HepG2 (cell line): ENCODE data around the gene SNRNP200. TPM values are rescaled to one million over a fixed set of nuclear protein-coding genes. Genes with fewer than 3 reads are reported as not detected.

Experiments used
- ATAC-seq: fragments of 200-7000 bp; cut with Tn5 transposase; 3 replicates; pipeline ENCODE4 v1.9.1; 2020; ENCODE audit warnings: mild to moderate bottlenecking, moderate library complexity
- BruUV-seq: library from RNA; stranded (reverse); fragments of 400-500 nt; replicated peaks from 2 replicates; lab custom pipeline; 2021; lab: Mats Ljungman, UMichigan
- CTCF ChIA-PET: fragments of 300-600 bp; formaldehyde crosslinking; extraction: SDS; loops from one replicate; lab custom pipeline; 2021; ENCODE audit warnings: low total read pairs, inconsistent platforms, low intra/inter-chr PET ratio; lab: Yijun Ruan, JAX
- POLR2A ChIA-PET: fragments of 350-600 bp; sonication (Branson Sonifier 250); formaldehyde crosslinking; loops from one replicate; lab custom pipeline; 2020; ENCODE audit warnings: antibody characterized with exemption, inconsistent platforms; lab: Yijun Ruan, JAX
- DNase-seq: peaks from one replicate; pipeline ENCODE4 v3.0.0-alpha.2; 2015; ENCODE audit warnings: low spot score
- FAIRE-seq: peaks from 3 replicates; lab custom pipeline; 2011; peaks lifted over from hg19 to GRCh38; lab: Jason Lieb, UNC
- H2AFZ ChIP-seq: one replicate; pipeline ENCODE4 v1.6.1; 2011; ENCODE audit warnings: low read length, inconsistent platforms
- H3K27ac ChIP-seq: fragments of 300-600 bp; 3 replicates; pipeline ENCODE4 v1.8.0; 2011; ENCODE audit warnings: mixed run types, mild to moderate bottlenecking, mixed read lengths, low read length, inconsistent platforms; ENCODE audit not compliant: insufficient read depth; ENCODE audit errors: extremely low read length
- H3K27me3 ChIP-seq, 2 experiments: fragments of 200-600 bp in 1 of 2; 2 replicates in 1 of 2; 3 replicates in 1 of 2; pipeline versions ENCODE4 v1.6.0 to v1.8.0; 2011; ENCODE audit warnings: low read length in 2 of 2, mild to moderate bottlenecking in 2 of 2, moderate library complexity in 2 of 2, inconsistent platforms in 1 of 2; ENCODE audit not compliant: insufficient read depth in 2 of 2, control insufficient read depth in 1 of 2
- H3K36me3 ChIP-seq, 2 experiments: fragments of 200-600 bp in 1 of 2; replicated peaks in 1 of 2; 2 replicates in 1 of 2; 3 replicates in 1 of 2; pipeline versions ENCODE4 v1.5.1 to v1.8.0; 2011; ENCODE audit warnings: low read length in 2 of 2, inconsistent platforms in 1 of 2; ENCODE audit not compliant: insufficient read depth in 2 of 2, control insufficient read depth in 1 of 2
- H3K4me1 ChIP-seq: 2 replicates; pipeline ENCODE4 v1.5.1; 2012; ENCODE audit warnings: low read length, inconsistent platforms; ENCODE audit not compliant: insufficient read depth
- H3K4me2 ChIP-seq: 2 replicates; pipeline ENCODE4 v1.6.0; 2011; ENCODE audit warnings: low read depth, low read length, inconsistent platforms
- H3K4me3 ChIP-seq, 3 experiments: fragments of 200-600 bp in 1 of 3; sonication (generic), shearing (Covaris generic) in 1 of 3; replicated peaks in 1 of 3; 2 replicates each; pipeline ENCODE4 v1.5.1; 2011 to 2016; ENCODE audit warnings: low read length in 3 of 3, inconsistent platforms in 2 of 3, low read depth in 2 of 3, mild to moderate bottlenecking in 2 of 3, control low read depth in 1 of 3, mixed read lengths in 1 of 3; ENCODE audit not compliant: insufficient read depth in 1 of 3
- H3K79me2 ChIP-seq: one replicate; pipeline ENCODE4 v1.6.1; 2011; ENCODE audit warnings: low read length, inconsistent platforms; ENCODE audit not compliant: insufficient read depth
- H3K9ac ChIP-seq: 2 replicates; pipeline ENCODE4 v1.6.0; 2011; ENCODE audit warnings: mild to moderate bottlenecking, low read depth, low read length, inconsistent platforms; ENCODE audit not compliant: insufficient read depth
- H3K9me3 ChIP-seq: 2 replicates; pipeline ENCODE4 v1.5.1; 2012; ENCODE audit warnings: mild to moderate bottlenecking, low read length
- H4K20me1 ChIP-seq: 2 replicates; pipeline ENCODE4 v1.6.0; 2011; ENCODE audit warnings: inconsistent platforms, mild to moderate bottlenecking, low read length, moderate library complexity; ENCODE audit not compliant: insufficient read depth
- CBX5 ChIP-seq: sonication (generic); formaldehyde crosslinking; IDR thresholded peaks from 2 replicates; pipeline ENCODE4 v1.4.0; 2020; ENCODE audit warnings: missing genetic modification reagents, borderline replicate concordance
- HDAC2 ChIP-seq: sonication (generic); formaldehyde crosslinking; IDR thresholded peaks from 2 replicates; pipeline ENCODE4 v1.4.0; 2020; ENCODE audit warnings: missing genetic modification reagents
- KLF6 ChIP-seq: IDR thresholded peaks from 2 replicates; pipeline ENCODE4 v1.8.0; 2016; ENCODE audit warnings: missing biosample characterization, missing genetic modification reagents
- MTERF4 ChIP-seq: sonication (generic); formaldehyde crosslinking; IDR thresholded peaks from 2 replicates; pipeline ENCODE4 v1.8.0; 2023; ENCODE audit warnings: mild to moderate bottlenecking, missing genetic modification reagents
- NR2F1 ChIP-seq, 2 experiments: fragments of 450-650 bp in 1 of 2; formaldehyde crosslinking in 1 of 2; IDR thresholded peaks; 2 replicates each; pipeline versions ENCODE4 v1.5.0 to v1.6.1; 2016 to 2020; ENCODE audit warnings: mild to moderate bottlenecking in 1 of 2, missing compliant biosample characterization in 1 of 2, missing genetic modification reagents in 1 of 2, moderate library complexity in 1 of 2
- RCOR2 ChIP-seq: IDR thresholded peaks from 2 replicates; pipeline ENCODE4 v1.6.1; 2016; ENCODE audit warnings: missing biosample characterization, missing genetic modification reagents
- SAP130 ChIP-seq: IDR thresholded peaks from 2 replicates; pipeline ENCODE4 v1.6.1; 2016; ENCODE audit warnings: low read depth
- ZEB1 ChIP-seq: IDR thresholded peaks from 2 replicates; pipeline ENCODE4 v1.6.1; 2012; ENCODE audit warnings: mild to moderate bottlenecking, low read depth, inconsistent platforms; ENCODE audit not compliant: insufficient replicate concordance
- ZNF607 ChIP-seq: sonication (generic); formaldehyde crosslinking; IDR thresholded peaks from 2 replicates; pipeline ENCODE4 v1.5.1; 2020; ENCODE audit warnings: missing genetic modification reagents, mild to moderate bottlenecking, borderline replicate concordance
- WGBS: methylation state at CpG from one replicate; pipeline ENCODE4 v1.1.6; 2017; ENCODE audit warnings: low lambda C conversion rate; 5-methylcytosine and 5-hydroxymethylcytosine counted together
- in situ Hi-C: cut with HindIII; loops from 2 replicates; pipeline ENCODE4 v1.10.0; 2017; ENCODE audit warnings: low pct_unique_long_range_greater_than_20kb; ENCODE audit not compliant: extremely low pct_ligation_motif_present
- intact Hi-C: fragments of 100-400 bp; cut with micrococcal nuclease; formaldehyde crosslinking; loops from one replicate; pipeline ENCODE4 v1.10.0; 2022; ENCODE audit not compliant: unreplicated experiment
- polyA plus RNA-seq, 8 experiments: library from polyadenylated mRNA; depleted of rRNA in 3 of 8; stranded (reverse) in 7 of 8; unstranded in 1 of 8; fragments of >200 nt; fragmentation: Illumina TruSeq in 4 of 8; extraction: Trizol in 4 of 8; gene quantifications; 2 replicates each; pipeline versions ENCODE4 v1.2.1 to v1.2.3, GENCODE V29; 2011 to 2016; ENCODE audit warnings: low read depth in 4 of 8, missing spikeins in 1 of 8, mixed read lengths in 1 of 8; ENCODE audit not compliant: insufficient read depth in 1 of 8
- total RNA-seq, 5 experiments: library from RNA; depleted of rRNA; stranded (reverse); fragments of >200 nt; fragmentation: Illumina TruSeq; extraction: Trizol; gene quantifications; 2 replicates each; pipeline ENCODE4 v1.2.3, GENCODE V29; 2016; ENCODE audit warnings: low read depth in 1 of 5
- TF ChIP-seq, protein P1 (sequence below): fragments of 450-650 bp; IDR thresholded peaks from 2 replicates; pipeline ENCODE4 v1.6.1; 2016

SNRNP200 gene
- total and polyA plus RNA-seq, 2 of the 13 experiments (the other 11 are each of a cell fraction or from before 2014, with no cell fraction given) = 99.0 to 232 TPM

- peak; percentile 2; the same call in 1 of the 3 replicates for ATAC-seq
- DNase-seq = peak; percentile 16
- Histone ChIP-seq H2AFZ (peak overlapping the region; percentile 8), H3K27ac (peak overlapping the region; percentile 75), H3K9me3 (no peaks in the 10 kb centered on the region), H3K4me1 (peaks cover 37% of the 10 kb centered on the region), H3K79me2 (peaks cover 42% of the 10 kb centered on the region), H3K9ac (peak overlapping the region; percentile 85), H3K27me3 (no peaks in the 10 kb centered on the region; a peak in 1 of 5 replicates), H3K4me3 (peak overlapping the region; percentile 79 to 92 (median 91)), H4K20me1 (no peaks in the 10 kb centered on the region), H3K4me2 (peak overlapping the region; percentile 89), H3K36me3 (peaks cover 13 to 22% of the 10 kb centered on the region in 2 experiments)
- TF ChIP-seq NR2F1 (CRISPR knock-in tag; IDR thresholded peaks at IDR 0.05) = 0 out of 4 replicates have a peak, but pooled peaks of 1 of the 2 experiments have one; percentile 4
- peak; percentile 5; the same call in 1 of the 2 replicates for TF ChIP-seq ZNF607 (CRISPR knock-in tag)
- no peak for TF ChIP-seq SAP130 (CRISPR knock-in tag)
- no peak for TF ChIP-seq ZEB1
- TF ChIP-seq CBX5 (CRISPR knock-in tag) = 0 out of 2 replicates have a peak, but pooled peaks have one; percentile 3
- TF ChIP-seq, protein P1, sequence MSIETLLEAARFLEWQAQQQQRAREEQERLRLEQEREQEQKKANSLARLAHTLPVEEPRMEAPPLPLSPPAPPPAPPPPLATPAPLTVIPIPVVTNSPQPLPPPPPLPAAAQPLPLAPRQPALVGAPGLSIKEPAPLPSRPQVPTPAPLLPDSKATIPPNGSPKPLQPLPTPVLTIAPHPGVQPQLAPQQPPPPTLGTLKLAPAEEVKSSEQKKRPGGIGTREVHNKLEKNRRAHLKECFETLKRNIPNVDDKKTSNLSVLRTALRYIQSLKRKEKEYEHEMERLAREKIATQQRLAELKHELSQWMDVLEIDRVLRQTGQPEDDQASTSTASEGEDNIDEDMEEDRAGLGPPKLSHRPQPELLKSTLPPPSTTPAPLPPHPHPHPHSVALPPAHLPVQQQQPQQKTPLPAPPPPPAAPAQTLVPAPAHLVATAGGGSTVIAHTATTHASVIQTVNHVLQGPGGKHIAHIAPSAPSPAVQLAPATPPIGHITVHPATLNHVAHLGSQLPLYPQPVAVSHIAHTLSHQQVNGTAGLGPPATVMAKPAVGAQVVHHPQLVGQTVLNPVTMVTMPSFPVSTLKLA = no peak
- TF ChIP-seq KLF6 = no peak
- TF ChIP-seq MTERF4 (CRISPR knock-in tag) = 0 out of 2 replicates have a peak, but pooled peaks have one; percentile 46
- TF ChIP-seq HDAC2 (CRISPR knock-in tag) = peak; percentile 34; the same call in 1 of the 2 replicates
- no peak for TF ChIP-seq RCOR2 (CRISPR knock-in tag)
- FAIRE-seq = no peak
- CTCF ChIA-PET = interaction anchor here (1.4 kb wide), 1 partner anchor 202 kb away, joined by 4 read pairs; no protein-coding TSS in a partner anchor
- intact Hi-C loops (no loop called here), in situ Hi-C loops (no loop called here)
- BruUV-seq = no TSS peak
- WGBS = 76% methylated on average over 3 of the region's 3 CpGs
- POLR2A ChIA-PET = interaction anchor here (0.6 to 4.0 kb wide), 15 partner anchors 10 to 124 kb away, joined by 3 to 45 read pairs (median 6); partner anchors contain the start of genes CIAO1, ITPRIPL1, NCAPH and STARD7
These were observed 1.0 kb upstream of the SNRNP200 start for GRCh38 chr2:96306370-96306769.
